Coronary artery (tissue), 2 donors: Measurements from ENCODE around the gene GBP5.
"Not testable (repeated sequence)": the region's sequence is repeated elsewhere in the genome, so short reads cannot be mapped to it uniquely, and the experiment has no call there.

Experiments
- DNase-seq: peaks from one replicate; pipeline ENCODE4 v3.0.0-alpha.2; 2017; ENCODE audit warnings: low spot score
- H3K27ac ChIP-seq, 2 donors: fragments of 200-600 bp; sonication (generic); one replicate each; pipeline ENCODE4 v1.5.1; 2016 to 2019
- H3K4me3 ChIP-seq: fragments of 200-600 bp; sonication (generic); 2 replicates; pipeline ENCODE4 v1.5.1; 2016; ENCODE audit warnings: mild to moderate bottlenecking, moderate library complexity
- TF ChIP-seq, protein P1 (sequence below): fragments of 200-600 bp; sonication (generic); IDR thresholded peaks from one replicate; pipeline ENCODE4 v1.5.1; 2019; ENCODE audit warnings: antibody characterized with exemption

The GBP5 gene

DNA sequence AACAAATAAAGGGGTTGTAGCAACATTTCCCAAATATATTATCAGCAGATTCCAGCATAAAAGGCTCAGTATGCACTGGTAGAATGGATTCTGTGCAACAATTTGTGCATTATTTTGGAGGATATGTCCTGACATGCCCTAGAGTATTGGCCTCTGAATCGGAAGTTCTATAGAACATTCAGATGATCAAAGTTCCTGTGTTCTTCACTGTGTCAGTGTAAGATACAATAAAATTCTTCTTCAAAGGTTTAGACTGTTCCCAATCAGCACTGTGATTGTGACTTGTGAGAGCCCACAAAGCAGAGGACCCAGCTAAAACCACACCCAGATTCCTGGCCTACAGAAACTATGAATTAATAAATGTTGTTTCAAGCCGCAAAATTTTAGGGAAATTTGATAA lies 33.6 kb upstream of the GBP5 start:
- H3K27ac ChIP-seq, result no peak overlapping the region
- no peak for DNase-seq
- TF ChIP-seq, protein P1, sequence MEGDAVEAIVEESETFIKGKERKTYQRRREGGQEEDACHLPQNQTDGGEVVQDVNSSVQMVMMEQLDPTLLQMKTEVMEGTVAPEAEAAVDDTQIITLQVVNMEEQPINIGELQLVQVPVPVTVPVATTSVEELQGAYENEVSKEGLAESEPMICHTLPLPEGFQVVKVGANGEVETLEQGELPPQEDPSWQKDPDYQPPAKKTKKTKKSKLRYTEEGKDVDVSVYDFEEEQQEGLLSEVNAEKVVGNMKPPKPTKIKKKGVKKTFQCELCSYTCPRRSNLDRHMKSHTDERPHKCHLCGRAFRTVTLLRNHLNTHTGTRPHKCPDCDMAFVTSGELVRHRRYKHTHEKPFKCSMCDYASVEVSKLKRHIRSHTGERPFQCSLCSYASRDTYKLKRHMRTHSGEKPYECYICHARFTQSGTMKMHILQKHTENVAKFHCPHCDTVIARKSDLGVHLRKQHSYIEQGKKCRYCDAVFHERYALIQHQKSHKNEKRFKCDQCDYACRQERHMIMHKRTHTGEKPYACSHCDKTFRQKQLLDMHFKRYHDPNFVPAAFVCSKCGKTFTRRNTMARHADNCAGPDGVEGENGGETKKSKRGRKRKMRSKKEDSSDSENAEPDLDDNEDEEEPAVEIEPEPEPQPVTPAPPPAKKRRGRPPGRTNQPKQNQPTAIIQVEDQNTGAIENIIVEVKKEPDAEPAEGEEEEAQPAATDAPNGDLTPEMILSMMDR, result no peak
- H3K4me3 ChIP-seq, result no peak overlapping the region

DNA sequence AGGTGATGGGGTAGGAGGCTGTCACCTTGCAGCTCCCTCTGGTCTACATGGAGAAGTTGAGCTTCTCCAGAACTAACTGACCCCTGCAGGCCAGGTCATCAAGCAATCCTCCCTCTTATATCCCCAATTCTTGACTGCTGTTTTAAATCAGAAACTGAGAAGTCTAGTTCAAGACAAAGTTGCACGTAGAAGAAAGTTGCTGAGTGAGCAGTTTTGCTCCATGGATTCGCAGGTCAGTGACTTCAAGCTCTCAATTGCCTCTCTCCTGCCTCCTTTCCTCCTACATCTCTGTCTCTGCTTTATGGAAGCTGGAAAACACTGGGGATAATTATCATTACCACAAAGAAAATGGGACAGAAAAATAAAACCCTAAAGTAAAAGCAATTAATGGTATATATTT lies 32.8 kb upstream of the GBP5 start:
- TF ChIP-seq, protein P1, result no peak
- no peak overlapping the region for H3K4me3 ChIP-seq

DNA sequence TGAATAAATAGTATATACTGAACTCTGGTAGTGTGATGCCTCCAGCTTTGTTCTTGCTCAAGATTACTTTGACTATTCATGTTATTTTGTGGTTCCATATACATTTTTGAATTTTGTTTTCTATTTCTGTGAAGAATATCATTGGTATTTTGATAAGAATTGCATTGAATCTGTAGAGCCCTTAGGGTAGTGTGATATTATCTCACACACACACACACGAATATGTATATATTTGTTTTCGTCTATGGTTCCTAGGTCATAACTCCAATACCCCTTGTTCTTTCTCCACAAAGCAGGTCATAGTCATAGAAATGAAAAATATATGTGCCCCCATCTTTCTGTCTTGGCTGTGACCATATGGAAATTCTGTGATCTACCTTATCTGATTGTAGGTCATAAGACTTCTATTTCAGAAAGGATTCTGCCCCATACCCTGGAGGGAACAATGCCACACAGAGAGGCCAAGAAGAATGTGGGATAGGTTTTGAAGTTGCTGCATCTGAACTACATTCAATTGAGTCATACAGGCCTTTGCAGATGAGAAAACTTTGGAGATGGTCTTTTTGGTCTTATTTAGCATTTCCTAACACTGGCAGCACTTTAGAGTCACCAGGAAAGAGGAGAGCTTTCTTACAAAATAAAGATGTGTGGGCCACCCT lies 32.0 kb upstream of the GBP5 start:
- TF ChIP-seq, protein P1, result no peak
- Histone ChIP-seq H3K27ac (no peak overlapping the region), H3K4me3 (no peak overlapping the region)
- no peak for DNase-seq

More for the DNA sequence above, 32.8 kb upstream of the GBP5 start:
- no peak overlapping the region for H3K27ac ChIP-seq
- no peak for DNase-seq

DNA sequence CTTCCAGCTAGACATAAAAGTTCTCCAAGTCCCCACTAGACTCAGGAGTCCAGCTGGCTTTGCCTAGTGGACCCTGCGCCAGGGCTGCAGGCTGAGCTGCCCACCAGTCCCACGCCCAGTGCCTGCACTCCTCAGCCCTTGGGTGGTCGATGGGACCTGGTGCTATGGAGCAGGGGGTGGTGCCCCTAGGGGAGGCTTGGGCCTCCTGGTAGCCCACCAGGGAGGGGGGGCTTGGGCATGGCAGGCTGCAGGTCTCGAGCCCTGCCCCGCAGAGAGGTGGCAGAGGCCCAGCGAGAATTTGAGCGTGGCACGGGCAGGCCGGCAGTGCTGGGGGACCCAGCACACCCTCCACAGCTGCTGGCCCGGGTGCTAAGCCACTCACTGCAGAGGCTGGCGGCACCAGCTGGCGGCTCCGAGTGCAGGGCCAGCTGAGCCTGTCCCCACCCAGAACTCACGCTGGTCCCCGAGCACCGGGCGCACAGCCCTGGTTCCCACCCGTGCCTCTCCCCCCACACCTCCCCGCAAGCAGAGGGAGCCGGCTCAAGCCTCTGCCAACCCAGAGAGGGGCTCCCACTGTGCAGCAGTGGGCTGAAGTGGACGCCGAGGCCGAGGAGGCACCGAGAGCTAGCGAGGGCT lies 30.2 kb upstream of the GBP5 start:
- Histone ChIP-seq H3K27ac (no peak overlapping the region), H3K4me3 (no peak overlapping the region)
- DNase-seq, result no peak
- TF ChIP-seq, protein P1, result no peak

DNA sequence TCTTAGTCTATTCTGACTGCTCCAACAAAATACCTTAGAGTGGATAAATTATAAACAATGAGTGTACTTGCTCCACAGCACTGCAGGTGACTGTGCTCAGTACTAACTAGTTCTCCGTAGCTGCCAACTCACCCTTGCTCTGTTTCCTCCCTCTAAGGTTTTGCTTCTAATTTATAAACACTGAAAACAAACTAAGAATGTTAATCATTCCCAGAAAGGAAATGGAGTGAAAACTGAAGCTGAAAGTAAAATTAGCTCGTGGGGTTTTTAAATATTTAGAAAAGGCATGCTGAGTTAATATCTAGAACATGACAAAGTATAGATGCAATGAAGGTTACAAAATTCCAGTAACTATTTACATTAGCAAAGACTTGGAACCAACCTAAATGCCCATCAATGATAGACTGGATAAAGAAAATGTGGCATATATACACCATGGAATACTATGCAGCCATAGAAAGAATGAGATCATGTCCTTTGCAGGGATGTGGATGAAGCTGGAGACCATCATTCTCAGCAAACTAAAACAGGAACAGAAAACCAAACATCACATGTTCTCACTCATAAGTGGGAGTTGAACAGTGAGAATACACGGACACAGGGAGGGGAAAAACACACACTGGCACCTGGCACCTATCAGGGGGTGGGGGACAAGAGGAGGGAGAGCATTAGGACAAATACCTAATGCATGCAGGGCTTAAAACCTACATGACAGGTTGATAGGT lies 27.2 kb upstream of the GBP5 start:
- not testable (repeated sequence) for H3K27ac ChIP-seq, DNase-seq, H3K4me3 ChIP-seq

DNA sequence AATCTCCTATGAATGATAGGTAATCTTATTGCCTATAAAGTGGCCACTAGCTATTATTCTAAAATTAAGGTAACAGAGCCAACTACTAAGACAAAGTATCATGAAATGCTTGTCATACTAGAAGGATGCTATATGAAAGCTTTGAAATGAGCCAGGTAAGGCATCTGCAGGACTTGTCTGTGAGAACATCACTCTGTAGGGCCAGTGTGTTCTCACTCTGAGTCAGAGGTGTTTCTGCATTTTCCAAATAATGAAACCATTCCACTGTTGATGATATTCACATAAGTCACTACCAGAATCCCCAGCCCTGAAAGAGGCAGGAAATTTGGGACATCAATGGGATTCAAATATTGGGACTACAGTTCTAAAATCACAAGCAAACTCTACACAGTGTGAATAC lies 25.8 kb upstream of the GBP5 start:
- TF ChIP-seq, protein P1, result no peak
- no peak for DNase-seq
- H3K4me3 ChIP-seq, result no peak overlapping the region
- no peak overlapping the region for H3K27ac ChIP-seq

DNA sequence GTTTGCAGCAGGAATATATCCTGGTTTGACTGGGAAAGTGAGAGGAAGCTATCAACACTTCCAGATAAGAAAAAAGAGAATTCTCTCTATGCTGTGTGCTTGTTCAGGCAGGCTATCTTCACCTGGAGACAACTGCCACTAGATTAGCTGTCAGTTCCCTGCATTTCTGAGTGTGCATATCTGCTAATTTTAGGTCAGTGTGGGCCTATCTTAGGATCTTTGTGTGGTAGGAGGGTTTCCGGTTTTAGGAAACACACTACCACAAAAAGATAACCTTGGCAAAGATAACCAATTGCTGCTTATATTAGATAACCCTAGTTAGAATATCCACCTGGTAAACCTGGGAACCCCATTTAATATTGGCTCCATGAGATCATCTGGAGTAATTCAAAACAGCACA lies 22.5 kb upstream of the GBP5 start:
- DNase-seq, result no peak
- Histone ChIP-seq H3K4me3 (no peak overlapping the region), H3K27ac (no peak overlapping the region)
- TF ChIP-seq, protein P1, result no peak
